ENCODE results near the gene ZNF414. TPM values are rescaled to one million over a fixed set of nuclear protein-coding genes. Genes with fewer than 3 reads are reported as not detected.

Gene ZNF414
- total and polyA plus RNA-seq, 2 of the 4 experiments (the other 2 are of a cell fraction), result 3.2 to 14.2 TPM

DNA sequence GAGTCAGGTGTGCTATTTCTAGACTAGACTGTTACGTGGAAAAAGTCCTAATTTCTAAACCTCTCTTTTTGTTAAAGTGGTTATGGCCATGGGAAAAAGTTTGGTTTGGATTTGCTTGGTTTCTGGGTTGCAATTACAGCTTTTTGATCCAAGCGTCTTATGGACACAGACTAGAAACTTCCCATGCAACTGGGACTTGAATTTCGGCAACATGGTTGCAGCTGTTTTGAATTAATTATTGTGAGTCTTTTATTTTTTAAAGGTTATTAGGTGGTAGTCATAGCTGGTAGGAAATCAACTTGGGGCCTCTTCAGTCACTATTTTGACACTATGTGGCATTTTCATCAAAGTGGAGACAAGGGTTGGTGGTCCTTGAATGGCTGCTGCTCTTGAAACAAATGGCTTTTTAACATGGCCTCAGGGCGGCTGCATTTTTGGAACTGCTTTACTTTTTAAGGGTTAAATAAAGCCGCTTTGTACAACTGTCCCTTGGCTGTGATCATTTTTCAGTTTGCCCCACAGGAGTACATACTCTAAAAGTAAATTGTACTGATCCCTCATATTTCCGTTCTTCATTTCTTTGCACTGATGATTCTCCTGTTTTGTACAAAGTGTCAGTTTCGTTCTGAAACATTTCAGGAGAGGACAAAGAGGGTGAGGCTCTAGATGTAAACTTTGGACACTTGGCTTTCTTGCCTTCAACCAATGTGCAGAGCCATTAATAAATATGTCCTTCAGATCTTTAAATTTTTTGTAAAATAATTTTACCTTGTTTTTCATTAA lies 53.3 kb downstream of the ZNF414 start:
- Histone ChIP-seq H2AK5ac (ENCODE audit: low read depth, low read length) (no peak overlapping the region), H3K27ac (ENCODE audit: insufficient read depth, low read length) (peak overlapping the region; percentile 87), H3K4me1 (ENCODE audit: control insufficient read depth, insufficient read depth, low read length) (peaks cover 39% of the 10 kb centered on the region), H4K91ac (ENCODE audit: insufficient read depth, low read depth, low read length) (peak overlapping the region; percentile 29; the same call in 1 of the 2 replicates), H2BK20ac (ENCODE audit: low read depth, low read length) (no peak overlapping the region), H3K4ac (ENCODE audit: low read depth, low read length) (peak overlapping the region; percentile 64; the same call in 1 of the 2 replicates), H2BK120ac (ENCODE audit: low read depth, low read length) (peak overlapping the region; percentile 60; the same call in 1 of the 2 replicates), H3K9ac (ENCODE audit: low read depth, low read length) (peak overlapping the region; percentile 28; the same call in 1 of the 2 replicates), H2AK9ac (replicated peaks; ENCODE audit: low read depth, low read length, poor library complexity) (no peak overlapping the region), H3K9me1 (ENCODE audit: insufficient read depth, low read length) (peaks cover 38% of the 10 kb centered on the region), H3K27me3 (ENCODE audit: control insufficient read depth, insufficient read depth, low read length) (no peaks in the 10 kb centered on the region), H2BK5ac (ENCODE audit: low read depth, low read length, poor library complexity, severe bottlenecking) (peak overlapping the region; percentile 86), H3K56ac (ENCODE audit: extremely low read depth, insufficient read depth, low read length) (peak overlapping the region; percentile 74; the same call in 1 of the 2 replicates), H3K36me3 (ENCODE audit: control insufficient read depth, insufficient read depth, low read length) (peaks cover 35% of the 10 kb centered on the region), H3K4me3 (ENCODE audit: insufficient read depth, low read depth, low read length) (no peak overlapping the region), H3K4me2 (ENCODE audit: low read depth, low read length) (peak overlapping the region; percentile 84), H4K8ac (ENCODE audit: low read depth in 2 of 2, low read length in 2 of 2) (peak overlapping the region in 1 of 2 experiments; percentile 32; a peak in 2 of 4 replicates), H3K9me3 (ENCODE audit: control insufficient read depth, insufficient read depth, low read length) (no peaks in the 10 kb centered on the region), H2BK15ac (ENCODE audit: low read depth, low read length) (peak overlapping the region; percentile 36; the same call in 1 of the 3 replicates), H2AFZ (replicated peaks; ENCODE audit: low read length, poor library complexity) (no peak overlapping the region), H4K5ac (ENCODE audit: low read depth, low read length) (peak overlapping the region; percentile 4; the same call in 1 of the 2 replicates), H3K79me1 (ENCODE audit: low read depth in 1 of 2, low read length in 2 of 2) (peaks cover 28 to 92% of the 10 kb centered on the region in 2 experiments), H3K14ac (replicated peaks; ENCODE audit: low read depth, low read length) (peak overlapping the region; percentile 69; the same call in 1 of the 2 replicates), H4K20me1 (ENCODE audit: insufficient read depth, low read length) (peaks cover 98% of the 10 kb centered on the region), H3K23ac (ENCODE audit: low read depth, low read length) (peak overlapping the region; percentile 67; the same call in 1 of the 2 replicates), H3K18ac (ENCODE audit: low read depth, low read length) (peak overlapping the region; percentile 31; the same call in 1 of the 2 replicates)
- intact Hi-C loops (cut with micrococcal nuclease) (no loop called here), in situ Hi-C loops (cut with MboI; ENCODE audit: low sequenced_read_pairs) (no loop called here), dilution Hi-C loops (cut with HindIII; ENCODE audit: low sequenced_read_pairs, unreplicated experiment) (no loop called here)
- POLR2A ChIA-PET (ENCODE audit: unreplicated experiment), result no interaction called here
- BruUV-seq (replicated peaks), result no TSS peak
- CTCF ChIA-PET, result no interaction called here
- ATAC-seq (ENCODE audit: low read depth) (no peak), DNase-seq (no peak)
- TF ChIP-seq CHD1 (IDR thresholded peaks at IDR 0.05; ENCODE audit: low read depth, low read length), result no peak
- WGBS, 2 experiments (ENCODE audit: extremely low coverage in 2 of 2, insufficient read length in 1 of 2), result no CpG with 5 or more reads among the region's 7 CpGs

Other genes starting within 250 kb of the ZNF414 start
- gene CD320, start 205.8 kb downstream of the ZNF414 start, total RNA-seq (2012; rRNA removed), result 13.3 and 15.8 TPM in 2 replicates
- 78.5 and 101 TPM in 2 replicates for gene CD320, start 205.8 kb downstream of the ZNF414 start, polyA plus RNA-seq (2012; rRNA removed)
- 15.8 and 20.6 TPM in 2 replicates for gene NDUFA7, start 192.8 kb downstream of the ZNF414 start, total RNA-seq (2012; rRNA removed)
- 50.7 and 67.9 TPM in 2 replicates for gene NDUFA7, start 192.8 kb downstream of the ZNF414 start, polyA plus RNA-seq (2012; rRNA removed)
- gene RPS28, start 192.7 kb downstream of the ZNF414 start, total RNA-seq (2012; rRNA removed), result 104 and 143 TPM in 2 replicates
- gene RPS28, start 192.7 kb downstream of the ZNF414 start, polyA plus RNA-seq (2012; rRNA removed), result 643 and 742 TPM in 2 replicates
- gene KANK3, start 170.9 kb downstream of the ZNF414 start, total RNA-seq (2012; rRNA removed), result not detected in 2 replicates
- 0.04 and 0.07 TPM in 2 replicates for gene KANK3, start 170.9 kb downstream of the ZNF414 start, polyA plus RNA-seq (2012; rRNA removed)
- gene ANGPTL4, start 150.0 kb downstream of the ZNF414 start, total RNA-seq (2012; rRNA removed), result 1.4 and 1.9 TPM in 2 replicates
- 19.1 and 21.5 TPM in 2 replicates for gene ANGPTL4, start 150.0 kb downstream of the ZNF414 start, polyA plus RNA-seq (2012; rRNA removed)
- gene RAB11B, start 123.8 kb downstream of the ZNF414 start, total RNA-seq (2012; rRNA removed), result 8.2 and 12.2 TPM in 2 replicates
- 117 and 120 TPM in 2 replicates for gene RAB11B, start 123.8 kb downstream of the ZNF414 start, polyA plus RNA-seq (2012; rRNA removed)
- gene MARCHF2, start 100.9 kb downstream of the ZNF414 start, total RNA-seq (2012; rRNA removed), result 48.6 and 58.8 TPM in 2 replicates
- 33.8 and 39.1 TPM in 2 replicates for gene MARCHF2, start 100.9 kb downstream of the ZNF414 start, polyA plus RNA-seq (2012; rRNA removed)
- gene HNRNPM, start 69.2 kb downstream of the ZNF414 start, total RNA-seq (2012; rRNA removed), result 75.6 and 90.5 TPM in 2 replicates
- gene HNRNPM, start 69.2 kb downstream of the ZNF414 start, polyA plus RNA-seq (2012; rRNA removed), result 197 and 249 TPM in 2 replicates
- not detected in 2 replicates for gene PRAM1, start 11.5 kb downstream of the ZNF414 start, total RNA-seq (2012; rRNA removed)
- 0.09 TPM in 2 replicates for gene PRAM1, start 11.5 kb downstream of the ZNF414 start, polyA plus RNA-seq (2012; rRNA removed)
- under 0.01 and 0.18 TPM in 2 replicates for gene MYO1F, start 63.3 kb upstream of the ZNF414 start, total RNA-seq (2012; rRNA removed)
- 0.14 TPM in 2 replicates for gene MYO1F, start 63.3 kb upstream of the ZNF414 start, polyA plus RNA-seq (2012; rRNA removed)
- gene ADAMTS10, start 96.5 kb upstream of the ZNF414 start, total RNA-seq (2012; rRNA removed), result 2.8 and 3.4 TPM in 2 replicates
- gene ADAMTS10, start 96.5 kb upstream of the ZNF414 start, polyA plus RNA-seq (2012; rRNA removed), result 11.5 and 15.1 TPM in 2 replicates
- gene NFILZ, start 116.5 kb upstream of the ZNF414 start, total RNA-seq (2012; rRNA removed), result not detected in 2 replicates
- not detected in 2 replicates for gene NFILZ, start 116.5 kb upstream of the ZNF414 start, polyA plus RNA-seq (2012; rRNA removed)
- gene ACTL9, start 184.6 kb upstream of the ZNF414 start, total RNA-seq (2012; rRNA removed), result not detected in 2 replicates
- not detected in 2 replicates for gene ACTL9, start 184.6 kb upstream of the ZNF414 start, polyA plus RNA-seq (2012; rRNA removed)
- not detected in 2 replicates for gene OR2Z1, start 207.5 kb upstream of the ZNF414 start, total RNA-seq (2012; rRNA removed)
- gene OR2Z1, start 207.5 kb upstream of the ZNF414 start, polyA plus RNA-seq (2012; rRNA removed), result not detected in 2 replicates

Data from IMR-90 (cell line).